GM19455 (cell line): Measurements from ENCODE around the gene NOP14.
"Not testable (repeated sequence)": the region's sequence is repeated elsewhere in the genome, so short reads cannot be mapped to it uniquely, and the experiment has no call there.

ENCODE experiments used
- ATAC-seq: cut with Tn5 transposase; IDR thresholded peaks from one replicate; pipeline ENCODE4 v1.9.1; 2021; ENCODE audit not compliant: unreplicated experiment

Gene NOP14

DNA sequence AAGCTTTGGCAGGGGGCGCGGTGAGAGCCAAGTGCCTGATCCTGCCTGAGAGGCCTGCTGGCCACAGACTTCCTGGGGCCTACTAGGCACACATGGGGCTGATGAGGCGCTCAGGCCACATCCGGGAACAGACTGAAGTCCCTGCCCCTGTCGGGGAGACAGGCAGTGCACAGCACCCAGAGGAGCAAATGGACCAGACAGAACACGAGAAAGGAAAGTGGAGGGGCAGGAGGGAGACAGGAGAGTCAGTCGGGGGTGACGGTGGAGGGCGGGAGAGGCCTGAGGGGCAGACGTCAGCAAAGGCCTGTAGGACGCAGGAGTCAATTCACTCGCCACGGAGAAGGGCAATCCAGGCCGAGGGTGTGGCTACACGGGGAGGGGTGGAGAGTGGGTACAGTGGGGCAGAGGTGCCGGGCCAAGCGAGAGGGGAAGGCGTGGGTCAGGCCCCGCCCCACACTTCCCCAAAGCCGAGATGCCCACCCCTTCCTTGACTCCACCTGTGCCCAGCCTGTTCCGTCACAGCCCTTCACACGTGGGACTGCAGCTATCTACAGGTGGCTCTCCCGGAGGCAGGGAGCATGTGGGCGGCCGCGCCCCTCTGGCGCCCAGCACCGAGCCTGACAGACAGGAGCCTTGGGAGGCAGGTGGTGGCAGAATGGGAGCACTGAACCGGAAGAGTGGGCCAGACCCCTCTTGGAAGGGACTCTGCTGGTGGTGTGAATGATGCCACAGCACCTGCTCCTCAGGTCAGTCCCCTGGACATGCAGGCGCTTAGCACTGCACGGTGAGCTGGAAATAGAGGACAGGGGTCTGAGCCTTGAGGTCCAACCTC is 20.5 kb downstream of the NOP14 start:
- ATAC-seq: no peak

- no peak for ATAC-seq
These were observed 21.1 kb downstream of the NOP14 start for GRCh38 chr4:2942037-2942531.

DNA sequence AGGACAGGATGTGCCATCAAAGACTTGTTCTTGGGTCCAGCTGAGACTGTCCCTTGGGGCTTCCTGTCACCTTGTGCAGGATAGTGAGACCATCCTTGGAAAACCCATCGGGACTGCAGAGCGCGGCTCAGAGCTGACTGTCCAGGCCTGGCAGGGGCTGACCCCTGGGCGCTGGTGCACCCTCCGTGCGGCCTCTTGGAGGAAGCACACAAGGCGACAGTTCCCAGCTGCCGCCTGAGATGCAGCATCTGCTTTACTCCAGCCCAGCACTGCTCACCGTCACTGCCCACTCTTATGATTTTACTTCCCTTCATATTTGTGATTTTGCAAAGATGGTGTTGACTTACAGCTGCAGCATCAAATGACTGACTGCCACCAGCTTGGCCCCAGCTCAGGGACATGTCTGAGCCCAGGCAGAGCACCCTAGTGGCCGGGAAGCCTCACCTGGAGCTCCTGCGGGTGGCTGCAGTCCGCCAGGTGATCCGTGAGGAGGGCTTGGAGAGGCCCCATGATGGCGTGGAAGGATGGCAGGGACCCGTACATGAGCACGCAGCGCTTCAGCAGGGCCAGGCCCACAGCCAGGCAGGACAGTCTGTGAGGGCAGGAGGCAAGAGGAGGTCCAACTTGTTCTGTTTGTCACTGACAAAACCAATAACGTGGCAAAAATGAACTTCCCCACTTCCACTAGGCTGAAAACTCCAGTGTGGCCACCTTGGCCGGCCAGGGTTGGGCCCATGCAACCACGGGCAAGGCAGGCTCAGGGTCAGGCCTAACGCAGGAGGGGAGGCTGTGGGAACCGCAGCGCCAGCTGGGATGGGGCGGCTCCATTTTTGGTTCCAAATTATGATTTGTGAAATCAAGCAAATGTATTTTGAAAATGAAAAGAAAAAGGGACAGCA is 21.8 kb downstream of the NOP14 start:
- ATAC-seq: no peak

GRCh38 chr4:2940267-2941137 is 22.7 kb downstream of the NOP14 start:
- ATAC-seq: no peak

GRCh38 chr4:2939383-2940243 is 23.6 kb downstream of the NOP14 start:
- ATAC-seq: no peak

DNA sequence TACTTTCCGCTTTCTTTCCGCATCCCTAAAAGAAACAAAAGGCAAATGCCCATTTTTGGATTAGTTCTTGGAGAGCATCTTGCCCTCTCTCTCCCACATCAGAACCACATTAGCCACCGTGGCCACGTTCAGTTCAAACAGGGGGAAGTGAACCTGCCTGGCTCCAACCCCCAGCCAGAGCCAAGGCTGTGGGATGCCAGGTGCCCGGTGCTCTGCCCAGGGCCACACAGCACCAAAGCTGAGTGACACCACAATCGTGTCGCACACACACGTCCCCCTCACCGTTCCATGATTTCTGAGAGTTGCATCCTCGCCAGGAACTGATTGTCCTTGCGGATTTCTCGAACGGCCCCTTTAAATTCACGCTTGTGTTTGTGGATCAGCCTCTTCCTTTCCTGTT is 24.3 kb downstream of the NOP14 start:
- ATAC-seq: no peak

DNA sequence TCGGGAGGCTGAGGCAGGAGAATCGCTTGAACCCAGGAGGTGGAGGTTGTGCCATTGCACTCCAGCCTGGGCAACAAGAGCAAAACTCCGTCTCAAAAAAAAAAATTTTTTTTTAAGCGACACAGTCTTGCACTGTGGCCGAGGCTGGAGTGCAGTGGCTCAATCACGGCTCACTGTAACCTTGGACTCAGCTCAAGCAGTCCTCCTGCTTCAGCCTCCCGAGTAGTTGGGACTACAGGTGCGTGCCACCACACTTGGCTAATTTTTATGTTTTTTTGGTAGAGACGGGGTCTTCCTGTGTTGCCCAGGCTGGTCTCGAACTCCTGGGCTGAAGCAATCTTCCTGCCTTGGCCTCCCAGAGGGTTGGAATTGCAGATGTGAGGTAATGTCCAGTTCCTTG is 24.8 kb downstream of the NOP14 start:
- ATAC-seq: not testable (repeated sequence)

- no peak for ATAC-seq
These were observed 25.2 kb downstream of the NOP14 start for GRCh38 chr4:2937986-2938385.

DNA sequence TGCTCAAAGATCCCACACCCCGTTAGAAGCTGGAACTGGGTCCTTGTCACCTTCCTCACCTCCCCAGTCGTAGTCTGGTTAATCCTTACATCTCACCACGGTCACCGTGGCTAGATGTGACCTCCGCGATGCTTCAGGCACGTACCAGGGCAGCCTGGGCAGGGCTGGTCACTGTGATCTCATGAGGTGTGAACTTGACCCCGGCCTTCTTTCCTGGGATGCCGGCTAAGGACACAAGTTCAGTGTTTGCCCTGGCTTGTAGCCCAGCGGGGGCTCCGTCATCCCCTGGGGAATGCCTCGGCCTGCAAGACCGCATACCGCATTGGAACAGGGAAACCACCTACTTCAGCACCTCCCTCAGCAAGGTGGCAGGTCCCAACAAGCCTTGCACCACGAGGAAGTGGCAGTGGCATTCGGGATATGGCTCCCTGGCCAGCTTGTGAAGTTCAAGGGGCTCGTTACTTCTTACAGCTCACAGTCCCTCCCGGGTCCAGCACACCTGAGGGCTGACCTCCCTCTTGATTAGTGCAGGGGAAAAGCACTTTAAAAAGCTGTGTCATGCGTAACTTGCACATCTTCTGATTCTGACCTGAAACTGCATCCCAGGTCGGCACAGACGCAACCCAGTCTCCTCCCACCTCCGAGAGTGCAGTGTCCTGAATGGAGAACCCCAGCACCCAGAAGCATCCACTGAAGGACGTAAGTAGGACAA is 25.9 kb downstream of the NOP14 start:
- no peak for ATAC-seq

DNA sequence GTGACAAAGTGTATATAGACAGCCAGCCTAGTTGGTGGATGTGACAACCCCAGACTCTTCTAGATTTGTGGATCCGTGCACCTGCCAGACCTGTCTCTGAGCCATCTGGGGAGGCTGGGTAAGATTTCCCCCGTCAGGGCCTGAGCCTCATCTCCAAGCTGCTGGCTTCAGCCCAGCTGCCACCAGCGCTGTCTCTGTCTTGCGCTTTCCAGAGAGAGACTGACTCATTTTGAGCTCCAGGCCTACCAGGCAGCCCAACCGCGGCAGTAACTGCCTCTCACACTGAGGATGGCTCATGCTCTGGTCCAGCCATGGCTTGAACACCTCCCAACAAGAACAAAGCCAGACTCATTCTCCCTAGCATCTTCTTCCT is 26.4 kb downstream of the NOP14 start:
- ATAC-seq: no peak

DNA sequence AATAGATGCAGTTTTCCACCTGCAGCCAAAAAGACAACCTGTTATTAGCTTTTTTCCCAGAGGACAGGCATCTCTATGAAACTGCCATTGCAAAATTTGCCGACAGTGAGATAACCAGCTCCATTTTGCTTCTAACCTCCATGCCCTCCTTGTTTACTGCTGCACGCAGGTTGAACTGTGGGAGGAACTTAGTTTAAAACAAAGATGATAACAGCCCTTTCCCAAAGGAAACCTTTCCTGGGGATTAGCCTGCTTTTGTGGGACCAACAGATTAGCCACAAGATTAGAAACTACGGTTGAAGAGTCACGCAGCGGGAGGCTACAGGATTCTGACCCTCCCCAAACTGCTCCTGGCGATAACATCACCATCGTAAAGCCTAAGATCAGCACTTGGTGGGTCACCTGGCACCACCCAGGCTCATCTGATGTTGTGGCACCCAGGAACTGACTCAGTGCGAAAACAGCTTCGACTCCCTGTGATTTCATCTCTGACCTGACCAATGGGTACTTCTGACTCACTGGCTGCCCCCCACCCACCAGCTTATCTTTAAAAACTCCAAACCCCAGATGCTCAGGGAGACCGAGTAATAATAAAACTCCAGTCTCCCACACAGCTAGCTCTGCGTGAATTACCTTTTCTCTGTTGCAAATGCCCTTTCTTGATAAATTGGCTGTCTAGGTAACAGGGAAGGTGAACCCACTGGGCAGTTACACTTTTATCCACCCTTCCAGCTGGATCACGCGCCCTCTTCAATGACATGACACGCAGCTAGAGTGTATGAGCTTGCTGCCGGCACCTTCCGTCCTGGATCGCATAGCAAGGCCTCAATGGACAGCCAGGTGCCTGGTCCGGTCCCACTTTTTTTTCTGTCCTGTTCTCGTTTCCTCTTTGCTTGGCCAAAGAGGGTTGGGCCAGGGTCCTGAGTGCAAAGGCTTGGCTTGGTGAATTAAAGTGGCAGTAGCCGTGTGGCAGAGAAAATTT is 27.2 kb downstream of the NOP14 start:
- no peak for ATAC-seq

DNA sequence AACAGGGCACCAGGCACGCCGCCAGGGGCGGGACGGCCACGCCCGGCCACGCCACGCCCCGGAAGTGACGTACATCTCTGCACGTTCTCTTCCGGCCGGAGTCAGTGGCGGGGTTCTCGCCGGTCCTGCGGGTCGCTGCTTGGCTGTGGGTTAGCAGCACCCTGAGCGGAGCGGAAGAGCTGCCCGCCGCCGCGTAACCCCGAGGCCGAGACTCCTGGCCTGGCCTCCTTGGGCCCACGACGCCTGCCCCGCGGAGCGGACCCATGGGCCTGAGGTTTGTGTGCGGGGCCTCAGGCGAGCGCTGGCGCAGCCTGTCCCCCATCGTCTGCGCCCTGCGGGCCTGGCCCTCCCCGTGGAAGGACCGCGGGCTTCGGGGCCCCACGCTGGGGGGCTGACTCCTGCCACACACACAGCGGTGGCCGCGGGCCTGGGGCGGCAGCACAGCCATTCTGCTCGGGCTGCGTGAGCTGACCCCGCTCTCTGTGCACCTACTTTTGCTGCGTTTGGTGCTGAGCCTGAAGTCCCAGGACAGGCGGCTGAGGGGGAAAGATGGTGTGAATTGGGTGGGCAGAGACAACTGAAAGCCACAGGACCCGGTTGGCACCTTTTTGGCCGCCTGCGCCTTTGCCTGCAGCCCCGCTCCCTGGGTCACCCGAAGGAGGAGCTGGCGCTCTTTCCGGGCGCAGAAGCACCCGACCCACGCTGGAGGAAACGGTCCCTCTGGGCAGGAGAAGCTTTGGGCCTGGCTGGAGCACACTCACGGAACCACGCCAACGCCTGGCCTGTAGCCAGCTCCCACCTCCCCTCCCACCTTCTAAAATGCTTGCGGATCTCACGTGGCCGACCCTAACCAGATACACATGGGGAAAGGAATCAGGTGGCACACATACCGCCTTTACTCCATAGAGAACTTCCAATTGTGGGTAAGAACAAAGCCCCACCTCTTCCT is 28.1 kb downstream of the NOP14 start:
- ATAC-seq: peak; percentile 33

DNA sequence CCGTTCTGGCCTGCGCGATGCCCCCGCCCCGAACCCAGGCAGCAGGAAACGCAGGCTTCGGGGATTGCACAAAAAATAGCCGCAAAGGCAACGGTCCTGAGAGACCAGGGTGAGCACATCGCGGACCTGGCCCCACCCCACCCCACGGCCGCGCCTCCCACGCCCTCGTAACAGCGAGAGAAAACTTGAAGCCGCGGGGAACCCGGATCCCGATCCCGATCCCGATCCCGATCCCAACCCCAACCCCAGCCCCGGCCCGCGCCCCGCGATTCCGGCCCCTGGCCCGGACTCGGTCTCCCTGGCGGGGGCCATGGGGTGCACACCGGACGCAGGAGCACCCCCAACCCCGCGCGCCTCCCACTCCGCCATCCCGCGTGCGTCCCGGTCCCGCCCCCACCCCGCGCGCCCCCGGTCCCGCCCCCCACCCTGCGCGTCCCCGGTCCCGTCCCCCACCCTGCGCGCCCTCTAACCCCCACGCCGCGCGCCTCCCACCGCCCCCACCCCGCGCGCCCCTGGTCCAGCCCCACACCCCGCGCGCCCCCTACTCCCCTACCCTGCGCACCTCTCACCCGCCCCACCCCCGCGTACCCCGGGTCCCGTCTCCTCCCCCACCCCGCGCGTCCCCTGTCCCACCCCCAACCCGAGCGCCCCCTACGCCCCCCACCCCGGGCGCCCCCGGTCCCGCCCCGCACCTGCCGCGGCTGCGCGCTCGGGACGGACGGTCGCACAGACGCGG is 29.0 kb downstream of the NOP14 start:
- no peak for ATAC-seq

DNA sequence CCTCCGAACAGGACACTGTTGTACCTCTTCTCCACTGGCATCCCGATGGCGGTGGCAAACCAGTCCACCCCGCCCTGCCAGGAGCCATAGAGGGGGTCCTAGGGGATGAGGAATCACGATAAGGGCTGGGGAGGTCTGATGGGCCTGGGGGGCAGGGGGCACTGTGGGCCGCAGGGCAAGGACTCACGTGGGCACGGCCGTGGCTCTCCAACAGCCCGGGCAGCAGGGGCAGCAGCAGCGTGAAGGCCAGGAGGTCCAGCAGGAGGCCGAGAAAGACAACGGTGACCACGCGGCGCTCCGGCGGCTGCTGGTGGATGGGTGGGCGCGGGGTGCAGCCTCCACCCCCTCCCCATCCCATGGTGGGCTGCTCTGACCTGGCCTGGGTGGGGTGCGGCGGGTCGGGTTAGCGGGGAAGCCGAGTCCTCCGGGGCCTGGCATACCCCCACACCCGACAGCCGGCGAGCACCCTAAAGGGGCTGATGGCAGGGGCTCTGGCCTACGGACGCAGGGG is 29.6 kb downstream of the NOP14 start:
- ATAC-seq: no peak

DNA sequence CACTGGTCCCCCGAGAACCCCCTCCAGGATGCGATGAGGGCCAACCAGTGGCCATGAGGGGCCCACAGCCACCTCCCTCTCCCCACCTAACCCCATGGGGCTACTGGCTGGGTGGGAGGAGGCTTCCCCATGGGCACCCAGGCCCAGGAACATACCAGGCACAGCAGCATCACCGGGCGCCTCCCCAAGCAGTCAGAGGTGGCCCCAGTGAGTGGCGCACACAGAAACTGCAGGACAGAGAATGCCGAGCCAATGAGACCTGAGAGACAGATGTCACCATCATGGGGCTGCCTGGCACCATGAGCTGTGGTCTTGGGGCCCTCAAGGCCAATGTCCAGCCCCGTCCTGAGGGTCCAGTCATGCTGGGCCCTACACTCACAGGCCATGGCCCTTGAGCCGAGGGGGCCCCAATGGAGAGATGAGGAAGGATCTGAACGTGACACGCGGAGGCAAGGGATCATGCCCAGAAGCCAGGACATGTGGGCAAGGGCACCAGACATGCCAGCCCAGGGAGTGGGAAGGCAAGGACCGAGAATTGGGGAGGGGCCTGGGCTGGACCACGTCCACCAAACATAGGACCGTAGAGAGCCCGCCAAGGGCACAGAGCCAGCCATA is 30.1 kb downstream of the NOP14 start:
- ATAC-seq: no peak
